GM21528 (cell line): ENCODE results near the gene PLXNC1.

ENCODE experiments used
- ATAC-seq: cut with Tn5 transposase; IDR thresholded peaks from one replicate; pipeline ENCODE4 v1.9.1; 2021; ENCODE audit warnings: mild to moderate bottlenecking, moderate library complexity; ENCODE audit not compliant: unreplicated experiment, low FRiP score

The PLXNC1 gene

GRCh38 chr12:94326727-94327126 is 178.3 kb downstream of the PLXNC1 start:
- ATAC-seq = no peak

DNA sequence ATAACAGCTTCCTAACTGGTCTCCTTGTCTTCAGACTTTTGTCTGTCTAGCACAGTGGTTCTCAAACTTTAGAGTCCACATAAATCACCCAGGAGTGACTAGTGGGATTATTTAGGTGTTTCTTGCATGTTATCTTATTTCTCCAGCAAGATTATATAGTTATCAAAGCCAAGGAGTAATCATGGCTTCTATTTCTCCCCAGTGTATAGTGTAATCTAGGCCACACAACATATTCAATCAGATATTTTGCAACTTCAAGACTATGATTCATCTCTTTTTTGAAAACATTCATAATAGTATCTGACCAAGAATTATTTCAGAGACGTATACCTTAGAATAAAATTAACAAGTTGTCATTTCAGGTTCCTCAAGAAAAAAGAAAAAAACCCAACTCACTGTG is 179.4 kb downstream of the PLXNC1 start:
- ATAC-seq = no peak

DNA sequence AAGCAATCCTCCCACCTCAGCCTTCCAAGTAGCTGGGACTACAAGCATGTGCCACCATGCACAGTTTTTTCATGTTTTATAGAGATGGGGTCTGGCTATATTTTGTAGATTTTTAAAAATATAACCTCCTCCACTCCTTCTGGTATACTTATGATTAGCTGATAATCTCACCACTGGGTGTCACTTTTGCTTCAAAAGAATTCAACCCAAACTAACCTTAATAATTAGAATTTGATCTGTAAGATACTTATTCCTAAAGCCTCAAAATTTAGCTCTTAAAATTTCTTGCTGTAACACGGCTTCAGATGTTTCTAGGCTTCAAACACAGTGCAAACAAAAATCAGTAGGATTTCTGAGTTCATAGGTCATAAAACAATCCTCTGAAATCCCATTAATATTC is 181.0 kb downstream of the PLXNC1 start:
- ATAC-seq = no peak

DNA sequence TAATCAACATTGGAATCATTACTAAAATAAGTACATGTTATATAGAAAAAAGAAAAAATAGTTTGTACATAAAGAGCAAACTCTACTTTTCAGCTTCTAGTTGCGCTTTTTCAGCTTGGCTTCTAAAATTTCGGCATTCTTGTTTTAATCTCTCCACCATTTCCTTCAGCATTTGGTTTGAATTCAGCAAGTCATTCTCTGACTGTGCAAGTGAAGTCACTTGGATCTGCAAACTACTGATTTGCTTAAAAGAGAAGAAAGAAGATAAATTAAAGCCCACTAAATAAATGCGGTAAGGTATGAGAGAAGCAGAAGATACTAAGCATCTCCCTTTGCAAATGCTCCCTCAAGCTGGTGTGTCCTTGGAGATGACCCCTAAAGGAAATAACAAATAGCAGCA is 185.0 kb downstream of the PLXNC1 start:
- no peak for ATAC-seq

DNA sequence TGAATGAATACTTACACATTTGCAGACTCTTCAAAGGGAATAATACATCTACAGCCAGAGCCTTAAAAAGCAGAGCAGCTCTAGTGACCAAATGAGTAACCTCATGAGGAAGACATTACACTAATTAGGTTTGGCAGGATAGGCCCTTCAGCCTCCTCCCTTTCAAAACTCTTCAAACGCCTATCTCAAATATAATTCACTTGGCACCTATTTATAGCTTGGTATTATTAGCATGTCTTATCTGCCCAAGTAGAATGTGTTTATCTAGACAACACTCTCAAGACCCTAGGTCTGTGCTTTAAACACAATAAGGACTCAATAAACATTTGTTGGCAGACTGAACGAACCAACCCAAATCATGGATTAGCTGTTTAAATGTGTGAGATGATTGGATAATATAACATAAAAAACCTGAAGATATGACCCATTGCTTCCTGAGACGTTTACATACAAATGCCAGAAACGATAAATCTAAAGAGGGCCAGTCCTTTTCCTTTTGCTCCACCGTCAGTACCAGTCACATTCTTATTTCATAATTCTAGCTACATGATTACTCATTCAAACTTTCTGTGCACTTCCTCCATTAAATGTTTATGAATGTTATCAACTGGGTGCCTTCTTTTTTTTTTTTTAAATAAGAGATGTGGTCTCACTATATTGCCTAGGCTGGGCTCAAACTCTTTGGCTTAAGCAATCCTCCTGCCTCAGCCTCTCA is 188.0 kb downstream of the PLXNC1 start:
- no peak for ATAC-seq

GRCh38 chr12:94338006-94338794 is 189.8 kb downstream of the PLXNC1 start:
- ATAC-seq = no peak

DNA sequence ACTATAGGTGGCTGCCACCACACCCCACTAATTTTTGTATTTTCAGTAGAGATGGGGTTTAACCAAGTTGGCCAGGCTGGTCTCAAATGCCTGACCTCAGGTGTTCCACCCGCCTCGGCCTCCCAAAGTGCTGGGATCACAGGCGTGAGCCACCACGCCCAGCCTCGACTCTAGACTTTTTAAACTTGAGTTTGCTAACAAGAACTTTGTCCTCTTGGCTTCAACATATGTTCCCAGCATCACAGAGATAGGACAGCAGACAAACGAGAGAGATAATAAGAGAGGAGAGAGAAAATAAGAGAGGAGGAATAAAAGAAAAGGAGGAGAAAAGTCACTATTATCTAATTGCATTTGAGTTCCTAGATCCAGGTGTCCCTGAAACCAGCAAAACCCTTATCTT is 192.2 kb downstream of the PLXNC1 start:
- no peak for ATAC-seq

DNA sequence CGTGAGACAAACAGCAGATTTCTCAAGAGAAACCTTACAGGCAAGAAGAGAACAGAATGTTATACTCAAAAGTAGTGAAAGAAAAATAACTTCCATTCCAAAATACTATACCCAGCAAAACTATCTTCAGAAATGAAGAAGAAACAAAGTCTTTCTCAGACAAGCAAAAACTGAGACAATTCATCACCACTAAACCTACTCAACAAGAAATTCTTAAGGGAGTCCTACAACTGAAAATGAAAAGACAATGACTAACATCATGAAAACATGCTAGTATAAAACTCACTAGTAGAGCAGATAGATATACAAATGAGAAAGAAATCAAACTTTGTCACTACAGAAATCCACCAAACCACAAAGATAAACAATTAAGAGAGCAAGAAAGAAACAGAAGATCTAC is 204.8 kb downstream of the PLXNC1 start:
- no peak for ATAC-seq
